ENCODE data around the gene SUGCT. TPM values are rescaled to one million over a fixed set of nuclear protein-coding genes. Genes with fewer than 3 reads are reported as not detected.

The SUGCT gene
- total RNA-seq, 1 experiment from 2014 or later = 4.6 TPM

DNA sequence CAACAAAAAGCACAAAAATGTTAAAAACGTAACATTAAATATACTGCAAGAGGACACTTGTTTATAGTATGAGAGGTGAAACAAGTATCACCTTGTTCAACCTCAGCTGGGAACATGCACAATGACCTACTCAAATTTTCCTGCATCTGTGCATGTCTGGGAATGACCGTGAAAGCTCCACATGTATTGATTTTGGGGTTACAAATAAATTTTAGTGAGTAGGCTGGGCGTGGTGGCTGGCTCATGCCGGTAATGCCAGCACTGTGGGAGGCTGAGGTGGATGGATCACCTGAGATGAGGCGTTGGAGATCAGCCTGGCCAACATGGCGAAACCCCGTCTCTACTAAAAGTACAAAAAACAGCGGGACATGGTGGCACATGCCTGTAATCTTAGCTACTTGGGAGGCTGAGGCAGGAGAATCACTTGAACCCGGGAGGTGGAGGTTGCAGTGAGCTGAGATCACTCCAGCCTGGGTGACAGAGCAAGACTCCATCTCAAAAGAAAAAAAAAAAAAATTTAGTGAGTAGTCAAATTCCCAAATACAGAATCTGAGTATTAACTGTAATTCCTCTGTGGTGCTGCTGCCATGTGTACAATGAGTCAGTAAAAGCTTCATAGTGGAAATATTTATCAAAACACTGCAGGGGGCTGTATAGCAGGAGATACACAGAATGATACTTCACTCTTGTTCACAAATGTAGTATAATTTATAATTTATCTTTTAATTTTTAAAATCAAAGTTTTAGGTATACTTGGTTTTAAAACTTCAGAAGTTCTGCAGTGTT, 41.1 kb downstream of the SUGCT start:
- Mint-ChIP-seq H3K27ac (no peak overlapping the region), H3K27me3 (ENCODE audit: low read depth) (no peaks in the 10 kb centered on the region), H3K4me1 (peaks cover 7% of the 10 kb centered on the region), H3K4me3 (no peak overlapping the region), H3K9me3 (peaks cover 3% of the 10 kb centered on the region; the same call in 1 of the 2 replicates), H3K36me3 (no peaks in the 10 kb centered on the region)
- TF ChIP-seq SP1 (CRISPR knock-in tag; conservative IDR thresholded peaks at IDR 0.05) = no peak
- TF ChIP-seq, protein P1, sequence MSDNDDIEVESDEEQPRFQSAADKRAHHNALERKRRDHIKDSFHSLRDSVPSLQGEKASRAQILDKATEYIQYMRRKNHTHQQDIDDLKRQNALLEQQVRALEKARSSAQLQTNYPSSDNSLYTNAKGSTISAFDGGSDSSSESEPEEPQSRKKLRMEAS (CRISPR knock-in tag; IDR thresholded peaks at IDR 0.05) = no peak
- TF ChIP-seq ZBTB43 (CRISPR knock-in tag; IDR thresholded peaks at IDR 0.05) = no peak
- TF ChIP-seq ERG (CRISPR knock-in tag; IDR thresholded peaks at IDR 0.05) = no peak
- TF ChIP-seq, protein P2, sequence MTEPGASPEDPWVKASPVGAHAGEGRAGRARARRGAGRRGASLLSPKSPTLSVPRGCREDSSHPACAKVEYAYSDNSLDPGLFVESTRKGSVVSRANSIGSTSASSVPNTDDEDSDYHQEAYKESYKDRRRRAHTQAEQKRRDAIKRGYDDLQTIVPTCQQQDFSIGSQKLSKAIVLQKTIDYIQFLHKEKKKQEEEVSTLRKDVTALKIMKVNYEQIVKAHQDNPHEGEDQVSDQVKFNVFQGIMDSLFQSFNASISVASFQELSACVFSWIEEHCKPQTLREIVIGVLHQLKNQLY (CRISPR knock-in tag; IDR thresholded peaks at IDR 0.05) = no peak
- no peak for TF ChIP-seq CREM (CRISPR knock-in tag; IDR thresholded peaks at IDR 0.05)
- TF ChIP-seq E2F1 (CRISPR knock-in tag; IDR thresholded peaks at IDR 0.05) = no peak
- TF ChIP-seq TEAD4 (CRISPR knock-in tag; IDR thresholded peaks at IDR 0.05) = no peak
- TF ChIP-seq PRDM15 (CRISPR knock-in tag; IDR thresholded peaks at IDR 0.05) = no peak
- TF ChIP-seq, protein P3, sequence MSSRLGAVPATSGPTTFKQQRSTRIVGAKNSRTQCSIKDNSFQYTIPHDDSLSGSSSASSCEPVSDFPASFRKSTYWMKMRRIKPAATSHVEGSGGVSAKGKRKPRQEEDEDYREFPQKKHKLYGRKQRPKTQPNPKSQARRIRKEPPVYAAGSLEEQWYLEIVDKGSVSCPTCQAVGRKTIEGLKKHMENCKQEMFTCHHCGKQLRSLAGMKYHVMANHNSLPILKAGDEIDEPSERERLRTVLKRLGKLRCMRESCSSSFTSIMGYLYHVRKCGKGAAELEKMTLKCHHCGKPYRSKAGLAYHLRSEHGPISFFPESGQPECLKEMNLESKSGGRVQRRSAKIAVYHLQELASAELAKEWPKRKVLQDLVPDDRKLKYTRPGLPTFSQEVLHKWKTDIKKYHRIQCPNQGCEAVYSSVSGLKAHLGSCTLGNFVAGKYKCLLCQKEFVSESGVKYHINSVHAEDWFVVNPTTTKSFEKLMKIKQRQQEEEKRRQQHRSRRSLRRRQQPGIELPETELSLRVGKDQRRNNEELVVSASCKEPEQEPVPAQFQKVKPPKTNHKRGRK (CRISPR knock-in tag; IDR thresholded peaks at IDR 0.05; ENCODE audit: borderline replicate concordance) = no peak
- no peak for TF ChIP-seq STAT6 (CRISPR knock-in tag; conservative IDR thresholded peaks at IDR 0.05; ENCODE audit: low read depth)
- no peak for TF ChIP-seq NR2C2 (CRISPR knock-in tag; IDR thresholded peaks at IDR 0.05)
- TF ChIP-seq JUN (CRISPR knock-in tag; IDR thresholded peaks at IDR 0.05) = no peak
- no peak for TF ChIP-seq ZNF219 (CRISPR knock-in tag; IDR thresholded peaks at IDR 0.05; ENCODE audit: borderline replicate concordance)
- no peak for TF ChIP-seq IRF2 (CRISPR knock-in tag; IDR thresholded peaks at IDR 0.05; ENCODE audit: borderline replicate concordance, low read depth)
- no peak for ATAC-seq
- POLR2A ChIA-PET = interaction anchor here (0.6 to 0.7 kb wide), 2 partner anchors 37 to 476 kb away, joined by 3 to 5 read pairs; no protein-coding TSS in a partner anchor
- DNase-seq (ENCODE audit: low spot score) = no peak
- CTCF ChIA-PET = interaction anchor here (0.7 kb wide), 1 partner anchor 1992 kb away, joined by 3 read pairs; no protein-coding TSS in a partner anchor
